NCI-H2227 treated with DMSO at 0.1 percent for 48 hours (cell line): ENCODE measurements around the gene NSFL1C.
"Not testable (repeated sequence)": the region's sequence is repeated elsewhere in the genome, so short reads cannot be mapped to it uniquely, and the experiment has no call there.

Experiments
- DNase-seq: peaks from one replicate; lab custom pipeline; 2025; lab: John Stamatoyannopoulos, UW

NSFL1C gene

DNA sequence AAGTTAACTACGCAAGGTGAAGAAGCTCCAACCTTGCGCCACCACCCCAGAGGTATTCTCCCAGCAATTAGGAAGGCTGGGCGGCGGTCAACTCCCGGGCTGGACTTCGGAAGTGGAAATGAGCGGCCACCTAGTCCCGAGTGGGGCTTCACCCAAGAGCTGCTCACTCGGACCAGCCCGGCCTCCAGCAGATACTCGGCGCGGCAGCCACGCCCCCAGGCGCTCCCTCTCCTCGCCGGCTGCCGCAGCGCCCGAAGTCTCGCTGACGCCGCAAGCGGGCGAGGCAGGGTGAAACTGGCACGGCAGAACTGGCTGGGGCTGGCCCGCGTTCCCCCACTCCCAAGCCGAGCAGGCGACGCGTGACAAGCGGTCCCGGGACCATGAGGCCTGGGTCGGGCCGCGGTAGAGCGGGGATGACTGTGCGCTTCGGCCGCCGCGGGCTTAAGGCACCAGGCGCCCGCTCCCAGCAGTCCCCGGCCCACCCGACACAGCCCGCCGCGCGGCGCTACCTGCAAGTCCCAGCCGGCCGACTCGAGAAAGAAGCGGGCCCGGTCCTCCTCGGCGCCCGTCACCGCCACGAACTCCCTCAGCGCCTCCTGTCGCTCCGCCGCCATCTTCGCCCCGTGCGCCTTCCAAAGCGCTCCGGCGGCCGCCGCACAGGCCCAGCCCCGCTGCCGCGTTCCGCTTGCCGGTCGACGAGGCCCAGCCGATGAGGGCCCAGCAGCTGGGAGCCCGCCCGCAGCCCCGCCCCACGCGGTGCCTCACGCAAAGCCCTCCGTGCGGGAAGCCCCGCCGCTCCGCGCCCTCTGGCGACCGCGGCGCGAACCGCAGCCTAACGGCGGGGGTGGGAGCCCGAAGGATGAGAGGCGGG, at the start of gene NSFL1C:
Gene NSFL1C, minus strand, starts transcription at position 639 of the 871 bp plus-strand sequence. Its CDS starts 25 bp downstream, at position 614.
- DNase-seq: peak; percentile 89

DNA sequence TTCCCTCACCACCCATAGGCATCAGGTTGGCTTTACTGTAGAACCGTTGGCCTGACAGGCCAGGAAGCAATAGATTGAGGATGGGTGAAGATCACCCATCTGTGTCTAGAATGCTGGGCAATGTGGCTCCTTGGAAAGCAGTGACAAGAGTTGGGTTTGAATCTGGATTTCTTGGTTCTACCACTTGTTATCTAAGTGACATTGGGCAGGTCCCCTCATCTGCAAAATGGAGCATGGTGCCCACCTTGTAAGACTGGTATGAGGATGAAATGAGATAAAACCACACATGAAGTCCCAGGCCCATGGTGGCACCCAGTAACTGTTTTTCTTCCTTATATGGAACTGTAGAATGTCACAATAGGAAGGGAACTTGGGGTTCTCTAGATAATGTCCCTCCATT, 47.2 kb upstream of the NSFL1C start:
- no peak for DNase-seq

DNA sequence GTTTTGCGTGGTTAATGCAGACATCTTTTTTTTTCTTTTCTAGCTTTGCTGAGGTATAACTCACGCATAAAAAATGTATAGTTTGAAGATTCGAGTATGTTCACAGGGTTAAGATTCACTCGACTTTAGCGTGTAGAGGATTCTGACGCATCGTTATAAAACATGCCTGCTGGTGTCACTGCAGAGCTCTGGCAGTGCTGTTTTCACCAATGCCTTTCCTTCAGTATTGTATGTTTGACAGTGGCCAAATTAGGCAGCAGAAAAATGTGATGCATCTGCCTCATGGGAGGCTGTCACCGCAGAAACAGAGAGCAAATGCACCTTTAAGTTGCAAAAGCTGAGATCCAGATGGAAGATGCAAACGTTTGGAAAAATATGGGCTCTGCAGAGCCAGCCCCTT, 42.6 kb upstream of the NSFL1C start:
- no peak for DNase-seq

DNA sequence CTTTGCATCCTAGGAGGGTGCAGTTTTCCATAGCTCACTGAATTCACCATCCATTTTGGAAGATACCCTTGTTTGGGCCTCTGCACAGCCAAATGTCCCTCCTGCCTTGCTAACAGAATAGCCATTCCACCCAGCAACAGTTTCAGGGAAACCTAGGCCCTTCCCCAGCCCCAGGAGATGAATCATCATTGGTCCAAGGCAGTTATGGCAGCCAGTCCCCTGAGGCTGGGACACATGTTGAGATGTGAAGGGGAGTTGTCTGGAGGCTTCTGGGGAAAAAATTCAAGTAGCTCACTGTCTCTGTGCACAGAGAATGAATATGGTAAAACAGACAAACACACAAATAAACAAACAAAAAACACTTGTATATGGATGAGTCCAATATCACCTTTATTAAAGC, 41.9 kb upstream of the NSFL1C start:
- DNase-seq: no peak

DNA sequence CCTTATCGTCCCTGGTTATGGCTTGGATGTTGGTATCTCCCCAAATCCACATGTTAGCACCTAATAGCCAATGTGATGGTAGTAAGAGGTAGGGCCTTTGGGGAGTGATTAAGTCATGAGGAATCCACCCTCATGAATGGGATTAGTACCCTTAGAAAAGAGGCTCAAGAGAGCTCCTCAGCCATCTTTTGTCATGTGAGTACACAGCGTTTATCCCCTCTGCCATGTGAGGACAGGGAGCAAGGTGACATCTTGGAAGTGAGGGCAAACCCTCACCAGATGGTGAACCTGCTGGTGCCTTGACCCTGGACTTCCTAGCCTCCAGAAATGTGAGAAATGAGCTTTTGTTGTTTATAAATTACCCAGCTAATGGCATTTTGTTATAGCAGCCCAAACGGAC, 40.6 kb upstream of the NSFL1C start:
- DNase-seq: no peak

DNA sequence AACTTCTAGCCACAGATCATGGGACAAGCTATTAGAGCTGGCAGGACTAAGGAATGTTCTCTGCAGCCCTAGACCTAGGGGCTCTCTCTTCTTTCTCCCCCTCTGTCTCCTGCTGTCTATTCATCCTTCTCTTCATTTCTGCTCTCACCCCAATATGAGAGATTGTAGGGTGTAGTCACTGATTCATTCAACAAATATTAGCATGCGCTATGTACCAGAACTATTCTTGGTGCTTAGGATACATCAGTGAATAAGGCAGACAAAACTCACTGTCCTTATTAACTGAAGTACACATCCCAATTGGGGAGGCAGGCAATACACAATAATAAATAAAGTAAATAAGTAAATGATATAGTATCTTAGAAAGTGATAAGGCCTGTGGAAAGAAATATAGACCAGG, 39.2 kb upstream of the NSFL1C start:
- DNase-seq: no peak

DNA sequence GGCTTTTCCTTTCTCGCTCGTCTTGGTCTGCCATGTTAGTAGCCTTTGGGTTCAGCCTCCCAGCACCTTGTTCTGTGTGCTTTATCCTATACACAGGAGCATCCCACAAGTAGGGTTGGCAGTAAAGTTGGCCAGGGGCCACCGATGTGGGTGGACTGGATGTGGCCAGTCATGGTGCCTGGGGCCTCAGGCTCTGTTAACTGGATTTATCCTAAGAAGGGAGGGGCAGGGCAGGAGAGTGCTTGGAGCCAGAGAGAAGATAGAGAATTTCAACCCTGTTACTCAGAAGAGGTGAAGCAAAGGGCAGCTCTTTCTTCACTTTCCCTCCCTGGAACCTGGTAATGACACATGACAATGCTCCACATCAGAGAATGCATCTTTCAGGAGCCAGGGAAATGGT, 38.7 kb upstream of the NSFL1C start:
- DNase-seq: no peak

DNA sequence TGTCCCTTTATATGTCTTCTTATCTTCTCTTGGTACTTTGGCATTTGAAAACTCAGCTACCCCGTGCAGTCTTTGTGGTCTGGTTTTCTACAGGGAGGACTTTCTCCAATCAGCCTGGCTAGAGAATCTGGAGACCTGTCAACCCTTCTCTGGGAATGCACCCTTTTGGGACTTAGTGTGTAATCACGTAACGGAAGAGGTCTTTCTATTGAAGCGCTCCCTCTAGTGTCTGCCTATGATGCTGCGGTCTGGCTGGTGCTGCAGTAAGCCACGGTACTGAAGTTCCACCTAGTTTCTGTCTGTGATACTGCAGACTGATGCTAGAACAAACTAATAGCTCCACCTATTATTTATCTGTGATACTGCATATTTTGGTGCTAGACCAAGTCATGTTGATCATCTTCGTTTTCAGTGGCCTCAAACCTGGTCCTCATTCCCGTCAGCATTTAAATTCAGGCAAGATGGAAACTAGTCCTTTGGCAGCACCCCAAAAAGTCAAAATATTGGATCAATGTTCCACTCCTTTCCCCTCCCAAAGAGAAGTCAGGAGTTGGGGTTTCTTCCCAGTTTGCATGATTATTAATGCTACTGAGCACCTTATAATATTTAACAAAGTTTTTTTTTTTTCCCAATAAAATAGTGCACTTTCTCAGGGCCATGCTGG, 37.0 kb upstream of the NSFL1C start:
- peak; percentile 84 for DNase-seq

DNA sequence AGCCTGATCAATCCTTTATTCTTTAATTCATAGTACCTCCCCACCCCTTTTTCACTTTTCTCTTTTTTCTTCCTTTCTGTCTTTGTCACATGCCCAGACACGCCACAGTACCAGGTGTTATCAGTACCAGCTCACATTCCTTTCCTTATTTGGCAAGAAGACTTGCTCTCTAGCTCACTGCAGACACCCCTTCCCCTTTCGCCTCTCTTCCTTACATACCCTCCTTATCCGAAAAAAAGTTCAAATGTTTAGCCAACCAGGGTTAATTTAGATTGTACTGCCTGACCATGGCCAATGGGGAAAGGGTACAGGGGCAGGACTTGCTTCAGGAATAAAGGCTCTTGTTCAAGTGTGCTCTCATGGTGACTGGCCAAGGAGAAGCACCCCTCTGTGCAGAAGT, 33.8 kb upstream of the NSFL1C start:
- no peak for DNase-seq

DNA sequence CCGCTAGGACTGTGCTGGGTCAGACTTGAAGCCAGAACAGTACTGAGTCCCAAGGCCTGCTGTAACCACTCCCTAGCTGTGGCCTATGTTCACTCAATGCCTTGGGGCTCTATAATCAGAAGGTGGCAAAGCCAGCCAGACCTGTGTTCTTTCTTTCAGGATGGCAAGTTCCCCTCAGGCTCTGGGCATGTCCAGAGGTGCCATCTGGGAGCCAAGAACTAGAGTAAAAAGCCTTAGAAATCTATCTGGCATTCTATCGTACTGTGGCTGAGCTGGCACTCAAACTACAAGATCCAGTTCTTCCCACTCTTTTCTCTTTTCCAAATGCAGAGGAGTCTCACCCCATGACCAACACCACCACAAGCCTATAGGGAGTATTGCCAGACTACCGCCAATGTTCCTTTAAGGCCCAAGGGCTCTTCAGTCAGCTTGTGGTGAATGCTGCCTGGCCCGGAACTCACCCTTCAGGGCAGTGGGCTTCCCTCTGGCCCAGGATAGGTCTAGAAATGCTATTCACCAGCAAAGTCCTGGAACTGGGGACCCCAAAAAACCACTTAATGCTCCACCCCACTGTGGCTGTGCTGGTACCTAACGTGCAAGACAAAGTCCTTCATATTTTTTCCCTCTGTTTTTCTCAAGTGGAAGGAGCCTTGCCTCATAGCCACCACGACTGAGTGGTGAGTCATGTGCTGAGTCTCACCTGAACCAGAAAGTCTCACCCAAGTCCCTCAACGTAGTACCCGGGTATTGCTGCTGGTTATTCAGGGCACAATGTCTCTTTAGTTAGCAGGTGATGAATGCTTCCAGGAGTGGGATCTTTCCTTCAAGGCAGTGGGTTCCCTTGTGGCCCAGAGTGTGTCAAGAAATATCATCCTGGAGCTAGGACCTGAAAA, 33.1 kb upstream of the NSFL1C start:
- no peak for DNase-seq

DNA sequence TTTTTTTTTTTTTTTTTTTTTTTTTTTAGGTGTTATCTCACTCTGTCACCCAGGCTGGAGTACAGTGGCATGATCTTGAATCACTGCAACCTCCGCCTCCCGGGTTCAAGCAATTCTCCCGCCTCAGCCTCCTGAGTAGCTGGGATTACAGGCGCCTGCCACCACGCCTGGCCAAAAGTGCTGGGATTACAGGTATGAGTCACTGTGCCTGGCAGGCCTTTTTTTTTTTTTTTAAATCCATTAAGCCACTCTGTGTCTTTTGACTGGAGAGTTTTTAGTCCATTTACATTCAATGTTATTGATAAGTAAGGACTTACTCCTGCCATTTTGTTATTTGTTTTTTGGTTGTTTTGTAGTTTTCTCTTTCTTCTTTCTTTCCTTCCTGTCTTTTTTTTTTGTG, 30.7 kb upstream of the NSFL1C start:
- not testable (repeated sequence) for DNase-seq

DNA sequence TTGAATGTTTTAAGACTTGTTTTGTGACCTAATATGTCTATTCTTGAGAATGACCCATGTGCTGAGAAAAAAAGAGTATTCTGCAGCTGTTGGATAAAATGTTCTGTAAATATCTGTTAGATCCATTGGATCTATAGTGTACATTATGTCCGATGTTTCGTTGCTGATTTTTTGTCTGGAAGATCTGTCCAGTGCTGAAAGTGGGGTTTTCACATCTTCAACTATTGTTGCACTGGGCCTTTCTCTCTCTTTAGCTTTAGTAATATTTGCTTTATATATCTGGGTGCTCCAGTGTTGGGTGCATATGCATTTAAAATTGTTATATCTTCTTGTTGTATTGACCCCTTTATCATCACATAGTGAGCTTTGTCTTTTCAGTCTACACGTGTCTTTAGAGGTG, 30.3 kb upstream of the NSFL1C start:
- no peak for DNase-seq

DNA sequence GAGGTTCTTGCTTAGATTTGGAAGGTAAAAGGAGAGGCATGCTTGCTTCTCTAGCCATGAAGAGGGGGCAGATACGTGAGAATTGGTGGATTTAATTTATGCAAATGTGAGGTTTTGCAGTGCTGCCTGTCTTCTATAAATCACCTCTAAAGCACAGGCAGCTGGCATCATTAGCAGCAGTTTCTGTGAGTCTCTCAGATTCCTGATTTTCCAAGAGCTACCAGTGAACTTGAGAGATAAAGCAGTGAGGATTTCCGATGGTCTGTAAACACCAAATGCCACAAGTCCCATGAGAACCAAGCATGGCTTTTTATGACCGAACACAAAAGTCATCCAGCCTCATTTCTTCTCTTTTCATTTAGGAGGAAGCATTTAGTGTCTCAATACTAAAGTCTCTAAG, 27.8 kb upstream of the NSFL1C start:
- no peak for DNase-seq

DNA sequence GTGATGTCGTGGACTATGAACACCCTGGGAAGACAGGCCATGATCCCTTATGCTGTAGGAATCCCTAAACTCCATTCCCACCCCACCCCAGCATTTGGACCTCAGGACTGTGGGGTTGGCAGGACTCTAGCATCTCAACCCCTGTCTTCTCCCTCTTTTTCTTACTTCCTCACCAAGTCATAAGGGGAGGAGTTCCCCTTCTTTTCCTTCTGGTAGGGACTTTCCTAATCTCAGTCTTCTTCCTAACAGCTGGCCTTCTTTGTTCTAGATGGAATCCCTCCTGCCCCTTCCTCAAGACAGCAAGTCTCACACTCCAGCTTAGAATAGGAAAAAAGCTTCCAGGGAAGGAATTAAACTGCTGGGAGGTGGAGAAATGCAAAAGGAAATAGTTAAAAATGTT, 26.9 kb upstream of the NSFL1C start:
- no peak for DNase-seq

DNA sequence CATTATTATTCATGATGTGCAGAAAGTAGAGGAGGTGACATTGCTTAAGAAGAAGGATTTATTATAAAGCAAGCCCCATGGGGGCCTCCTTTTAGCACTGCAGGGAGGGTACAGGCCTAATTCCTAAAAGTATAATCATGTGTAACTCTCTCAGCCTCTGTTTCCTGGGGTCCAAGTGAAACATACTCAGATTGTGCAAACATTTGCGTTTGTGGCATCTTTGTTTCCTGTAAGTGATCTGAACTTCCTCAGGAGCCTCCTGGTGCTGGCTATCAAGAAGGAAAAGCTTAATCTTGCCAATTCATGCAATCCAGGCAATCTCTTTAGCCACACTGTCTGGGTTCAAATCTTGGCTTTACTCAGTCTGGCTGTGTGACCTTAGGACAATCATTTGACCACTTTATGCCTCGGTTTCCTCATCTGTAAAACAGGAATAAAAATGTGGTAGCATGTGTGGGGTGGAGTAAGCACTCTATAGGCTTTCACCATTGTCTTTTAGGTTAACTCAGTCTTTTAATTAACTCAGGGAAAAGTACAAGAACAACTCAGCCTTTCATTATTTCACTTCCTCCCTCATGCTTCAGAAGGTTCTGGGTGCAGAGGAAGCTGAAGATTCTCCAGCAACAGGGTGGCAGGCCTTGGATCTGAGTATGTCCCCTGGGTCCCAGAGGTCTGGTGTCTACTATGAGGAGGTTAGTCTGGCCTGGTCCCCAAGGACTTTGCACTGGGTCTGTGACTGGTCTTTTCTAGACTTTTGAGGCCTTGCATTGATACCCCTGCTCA, 25.4 kb upstream of the NSFL1C start:
- DNase-seq: no peak

DNA sequence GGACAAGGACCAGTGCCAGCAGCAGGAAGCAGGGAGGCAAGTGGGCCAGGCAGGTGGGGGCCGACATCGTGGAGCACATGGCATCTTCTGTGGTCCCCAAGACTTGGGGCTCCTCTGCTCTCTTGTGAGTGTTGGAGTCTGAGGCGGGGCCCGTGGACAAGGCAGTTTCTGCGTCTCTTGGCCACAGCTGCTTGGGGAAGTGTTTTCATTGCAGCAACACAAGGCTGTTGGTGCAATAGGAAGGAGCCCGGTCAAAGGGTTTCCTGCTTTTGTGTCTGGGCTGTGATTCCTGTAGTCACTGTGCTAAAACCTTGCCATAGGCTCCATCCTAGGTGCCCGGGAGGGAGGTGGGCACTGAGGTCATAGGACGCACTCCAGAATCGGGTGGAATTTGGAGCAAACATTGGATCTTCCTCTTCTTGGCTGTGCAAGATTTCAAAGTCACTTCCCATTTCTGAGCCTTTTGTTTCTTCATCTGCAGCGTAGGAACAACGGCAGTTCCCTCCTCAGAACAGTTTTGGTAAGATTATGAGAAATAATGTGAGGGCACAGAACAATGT, 24.7 kb upstream of the NSFL1C start, which contains the start of gene SIRPB2:
Gene SIRPB2, minus strand, starts transcription at position 140 of the 560 bp plus-strand sequence. Its CDS starts 61 bp downstream, at position 79.
- no peak for DNase-seq

DNA sequence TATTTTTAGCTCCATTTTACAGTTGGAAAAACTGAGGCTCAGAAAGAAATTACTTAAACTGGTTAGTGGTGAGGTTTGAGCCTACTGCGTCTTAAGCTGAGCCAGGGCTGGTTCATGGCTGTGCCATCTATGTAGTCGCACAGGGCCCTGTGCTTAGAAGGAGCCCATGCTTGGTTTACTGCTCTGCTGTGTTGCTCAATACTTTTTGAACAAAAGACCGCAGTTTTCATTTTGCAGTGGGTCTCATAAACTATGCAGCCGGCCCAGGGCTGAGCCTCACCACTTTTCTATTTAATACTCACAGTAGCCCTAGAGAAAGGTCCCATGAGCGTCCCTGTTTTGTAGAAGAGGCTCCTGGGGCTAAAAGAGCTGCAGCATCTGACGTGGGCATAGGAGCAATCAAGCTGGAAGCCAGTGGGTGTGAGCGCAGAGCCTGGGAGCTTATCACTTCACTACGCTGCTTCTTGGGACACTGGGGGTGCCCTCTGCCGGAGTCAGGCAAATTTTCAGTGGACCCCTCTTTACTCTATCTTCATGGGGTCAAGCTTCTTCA, 24.1 kb upstream of the NSFL1C start:
- DNase-seq: no peak

DNA sequence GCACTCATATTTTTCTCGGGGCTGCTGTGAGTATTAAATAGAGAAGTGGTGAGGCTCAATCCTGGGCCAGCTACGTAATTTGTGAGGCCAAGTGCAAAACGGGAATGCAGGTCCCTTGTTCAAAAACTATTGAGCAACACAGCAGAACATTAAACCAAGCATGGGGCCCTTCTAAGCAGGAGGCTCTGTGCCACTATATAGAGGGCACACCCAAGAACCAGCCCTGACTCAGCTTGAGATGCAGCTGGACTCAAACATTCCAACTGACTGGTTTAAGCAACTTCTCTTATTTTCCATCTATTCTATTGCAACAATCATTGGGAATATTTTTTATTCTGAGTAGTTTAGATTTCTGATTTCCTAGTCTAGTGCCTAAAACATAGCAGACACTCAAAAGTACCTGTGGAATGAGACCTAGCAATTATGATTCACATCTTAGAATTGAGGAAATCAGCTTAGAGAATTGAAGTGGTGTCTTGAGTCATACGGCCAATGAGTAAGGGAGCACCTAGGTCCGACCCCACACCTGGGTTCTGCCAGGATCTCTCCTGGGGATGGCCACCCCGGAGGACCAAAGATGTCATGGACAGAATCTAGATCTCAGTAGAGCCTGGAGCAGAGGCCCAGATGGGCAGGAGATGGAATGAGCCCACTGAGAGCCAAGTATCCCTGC, 23.3 kb upstream of the NSFL1C start:
- DNase-seq: no peak

DNA sequence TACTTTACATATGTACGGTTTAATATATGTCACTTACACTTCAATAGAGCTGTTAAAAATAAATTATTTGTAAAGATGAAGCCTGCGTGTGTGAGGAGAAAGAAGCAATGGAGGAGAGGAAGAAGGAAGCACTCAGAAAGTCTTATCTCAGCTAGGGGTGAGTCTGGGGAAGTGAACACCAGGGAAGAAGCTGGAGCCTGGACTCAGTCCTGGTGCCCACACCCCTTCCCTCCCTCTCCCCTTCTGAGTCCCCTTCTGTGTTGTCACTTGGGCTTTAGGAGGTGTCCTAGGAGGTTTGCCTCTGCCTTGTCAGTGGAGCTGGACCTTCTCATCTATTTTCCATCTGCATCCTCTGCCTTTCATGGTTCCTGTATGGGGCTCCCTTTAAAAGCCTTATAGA, 22.7 kb upstream of the NSFL1C start:
- no peak for DNase-seq

DNA sequence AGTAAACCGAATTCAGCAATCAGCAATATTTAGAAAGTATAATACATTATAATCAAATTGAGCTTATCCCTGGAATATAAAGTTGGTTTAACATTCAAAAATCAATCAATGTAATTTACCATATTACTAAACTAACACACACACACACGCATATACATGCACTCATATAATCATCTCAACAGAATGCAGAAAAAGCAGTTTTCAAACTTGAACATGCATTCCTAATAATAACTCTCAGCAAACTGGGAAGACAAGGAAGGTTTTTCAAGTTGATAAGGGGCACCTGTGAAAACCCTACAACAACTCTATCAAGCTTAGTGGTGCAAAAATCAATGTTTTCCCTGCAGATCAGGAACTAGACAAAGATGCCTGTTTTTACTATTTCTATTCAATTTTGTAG, 19.9 kb upstream of the NSFL1C start:
- DNase-seq: no peak
